Measurements from ENCODE around the gene HPN. TPM values are rescaled to one million over a fixed set of nuclear protein-coding genes. Genes with fewer than 3 reads are reported as not detected.

HPN gene
- total RNA-seq, 4 donors from 2014 or later, result 0.26 to 1.7 (median 0.56) TPM; not detected in 1

- no peak for TF ChIP-seq EP300 (IDR thresholded peaks at IDR 0.05)
- TF ChIP-seq, protein P1, sequence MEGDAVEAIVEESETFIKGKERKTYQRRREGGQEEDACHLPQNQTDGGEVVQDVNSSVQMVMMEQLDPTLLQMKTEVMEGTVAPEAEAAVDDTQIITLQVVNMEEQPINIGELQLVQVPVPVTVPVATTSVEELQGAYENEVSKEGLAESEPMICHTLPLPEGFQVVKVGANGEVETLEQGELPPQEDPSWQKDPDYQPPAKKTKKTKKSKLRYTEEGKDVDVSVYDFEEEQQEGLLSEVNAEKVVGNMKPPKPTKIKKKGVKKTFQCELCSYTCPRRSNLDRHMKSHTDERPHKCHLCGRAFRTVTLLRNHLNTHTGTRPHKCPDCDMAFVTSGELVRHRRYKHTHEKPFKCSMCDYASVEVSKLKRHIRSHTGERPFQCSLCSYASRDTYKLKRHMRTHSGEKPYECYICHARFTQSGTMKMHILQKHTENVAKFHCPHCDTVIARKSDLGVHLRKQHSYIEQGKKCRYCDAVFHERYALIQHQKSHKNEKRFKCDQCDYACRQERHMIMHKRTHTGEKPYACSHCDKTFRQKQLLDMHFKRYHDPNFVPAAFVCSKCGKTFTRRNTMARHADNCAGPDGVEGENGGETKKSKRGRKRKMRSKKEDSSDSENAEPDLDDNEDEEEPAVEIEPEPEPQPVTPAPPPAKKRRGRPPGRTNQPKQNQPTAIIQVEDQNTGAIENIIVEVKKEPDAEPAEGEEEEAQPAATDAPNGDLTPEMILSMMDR (IDR thresholded peaks at IDR 0.05), result no peak
- TF ChIP-seq POLR2AphosphoS5 (IDR thresholded peaks at IDR 0.05), result no peak
- no peak for TF ChIP-seq POLR2A (IDR thresholded peaks at IDR 0.05)
- Histone ChIP-seq H3K36me3 (no peaks in the 10 kb centered on the region), H3K27ac (no peak overlapping the region), H3K27me3 (no peaks in the 10 kb centered on the region), H3K4me1 (no peaks in the 10 kb centered on the region), H3K9me3 (no peaks in the 10 kb centered on the region), H3K4me3 (no peak overlapping the region)
- WGBS, result 79% methylated on average over 7 of the region's 7 CpGs
- DNase-seq (ENCODE audit: low spot score in 2 of 2), result no peak
Measured at GRCh38 chr19:35061583-35062373, 20.3 kb downstream of the HPN start.

DNA sequence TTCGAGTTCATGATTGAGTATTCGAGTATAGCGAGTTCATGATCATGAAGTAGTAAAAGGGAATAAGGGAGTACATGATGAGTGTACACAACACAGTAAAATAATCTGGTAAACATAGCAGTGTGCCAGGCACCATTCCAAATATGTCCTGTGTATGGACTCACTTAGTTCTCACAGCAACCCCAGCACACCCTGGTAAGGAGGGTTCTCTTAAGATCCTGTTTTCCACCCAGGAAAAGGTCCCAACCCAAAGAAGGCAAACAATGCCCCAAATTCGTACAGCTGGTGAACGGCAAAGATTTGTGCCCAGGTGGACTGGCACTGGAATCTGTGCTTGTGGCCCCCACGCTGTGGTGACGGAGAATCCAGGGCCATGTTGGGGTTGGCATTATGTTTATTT lies 21.4 kb downstream of the HPN start:
- 87% methylated on average over 7 of the region's 7 CpGs for WGBS
- Histone ChIP-seq H3K27me3 (no peaks in the 10 kb centered on the region), H3K36me3 (no peaks in the 10 kb centered on the region), H3K4me1 (peaks cover 2% of the 10 kb centered on the region), H3K4me3 (no peak overlapping the region), H3K9me3 (no peaks in the 10 kb centered on the region), H3K27ac (no peak overlapping the region)
- TF ChIP-seq POLR2AphosphoS5 (IDR thresholded peaks at IDR 0.05) (no peak), POLR2A (IDR thresholded peaks at IDR 0.05) (no peak), EP300 (IDR thresholded peaks at IDR 0.05) (no peak)
- TF ChIP-seq, protein P1 (IDR thresholded peaks at IDR 0.05), result no peak
- no peak for DNase-seq (ENCODE audit: low spot score in 2 of 2)

- H3K27ac ChIP-seq, result no peak overlapping the region
- 84% methylated on average over 10 of the region's 10 CpGs for WGBS
- DNase-seq (ENCODE audit: low spot score in 2 of 2), result no peak
Measured at GRCh38 chr19:35063940-35064818, 22.7 kb downstream of the HPN start.

DNA sequence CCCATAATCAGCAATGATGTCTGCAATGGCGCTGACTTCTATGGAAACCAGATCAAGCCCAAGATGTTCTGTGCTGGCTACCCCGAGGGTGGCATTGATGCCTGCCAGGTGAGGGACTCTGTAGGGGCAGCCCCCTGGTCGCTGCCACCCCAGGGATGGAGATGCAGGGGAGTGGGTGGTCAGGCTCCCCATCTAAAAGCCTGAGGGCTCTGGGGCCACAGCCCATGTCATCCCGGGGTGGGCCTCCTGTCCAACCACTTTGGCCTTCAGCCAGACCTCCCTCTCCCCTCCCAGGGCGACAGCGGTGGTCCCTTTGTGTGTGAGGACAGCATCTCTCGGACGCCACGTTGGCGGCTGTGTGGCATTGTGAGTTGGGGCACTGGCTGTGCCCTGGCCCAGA lies 24.1 kb downstream of the HPN start:
- 80% methylated on average over 9 of the region's 10 CpGs for whole genome bisulfite sequencing

More at GRCh38 chr19:35063940-35064818, 22.7 kb downstream of the HPN start:
- peaks cover 7% of the 10 kb centered on the region for H3K4me1 ChIP-seq
- no peaks in the 10 kb centered on the region for H3K27me3 ChIP-seq
- H3K9me3 ChIP-seq, result no peaks in the 10 kb centered on the region
- H3K36me3 ChIP-seq, result no peaks in the 10 kb centered on the region
- H3K4me3 ChIP-seq, result no peak overlapping the region
- TF ChIP-seq POLR2AphosphoS5 (IDR thresholded peaks at IDR 0.05) (no peak), POLR2A (IDR thresholded peaks at IDR 0.05) (no peak), EP300 (IDR thresholded peaks at IDR 0.05) (no peak)
- TF ChIP-seq, protein P1 (IDR thresholded peaks at IDR 0.05), result no peak

More for the DNA sequence above, 24.1 kb downstream of the HPN start:
- no peak for DNase-seq (ENCODE audit: low spot score in 2 of 2)
- H3K4me1 ChIP-seq, result peaks cover 7% of the 10 kb centered on the region
- no peaks in the 10 kb centered on the region for H3K36me3 ChIP-seq
- H3K27ac ChIP-seq, result no peak overlapping the region
- no peak overlapping the region for H3K4me3 ChIP-seq
- H3K27me3 ChIP-seq, result no peaks in the 10 kb centered on the region
- TF ChIP-seq, protein P1 (IDR thresholded peaks at IDR 0.05), result no peak
- no peak for TF ChIP-seq POLR2A (IDR thresholded peaks at IDR 0.05)
- no peak for TF ChIP-seq EP300 (IDR thresholded peaks at IDR 0.05)
- no peaks in the 10 kb centered on the region for H3K9me3 ChIP-seq

Data from suprapubic skin (tissue), 4 donors.